SK-N-SH (cell line): ENCODE measurements around the gene TDRD9.

Experiments
- CTCF ChIP-seq: fragments of 200-600 bp; sonication (generic); IDR thresholded peaks from 2 replicates; pipeline ENCODE4 v1.6.1; 2017; ENCODE audit warnings: antibody characterized with exemption, mild to moderate bottlenecking, moderate library complexity
- ELF1 ChIP-seq: IDR thresholded peaks from 2 replicates; pipeline ENCODE4 v1.4.0; 2012
- EP300 ChIP-seq, 2 experiments: IDR thresholded peaks; 2 replicates each; pipeline versions ENCODE4 v1.4.0 to v1.6.1; 2012; ENCODE audit warnings: borderline replicate concordance in 1 of 2, low read depth in 1 of 2, low read length in 1 of 2
- EZH2phosphoT487 ChIP-seq: fragments of 200-600 bp; sonication (generic); IDR thresholded peaks from 2 replicates; pipeline ENCODE4 v1.6.1; 2017; ENCODE audit warnings: low read depth, mixed run types, mild to moderate bottlenecking, antibody characterized with exemption, moderate library complexity, borderline replicate concordance
- FOXJ3 ChIP-seq: sonication (generic); formaldehyde crosslinking; IDR thresholded peaks from 2 replicates; pipeline ENCODE4 v1.5.1; 2020; ENCODE audit warnings: mild to moderate bottlenecking, missing genetic modification reagents
- JUND ChIP-seq: IDR thresholded peaks from 2 replicates; pipeline ENCODE4 v1.4.0; 2012
- POLR2AphosphoS5 ChIP-seq: IDR thresholded peaks from 2 replicates; pipeline ENCODE4 v1.6.1; 2012; ENCODE audit warnings: low read depth, low read length
- RAD21 ChIP-seq: IDR thresholded peaks from 2 replicates; pipeline ENCODE4 v1.6.1; 2012; ENCODE audit warnings: mild to moderate bottlenecking, low read length
- TAF1 ChIP-seq: IDR thresholded peaks from 2 replicates; pipeline ENCODE4 v1.6.1; 2012; ENCODE audit warnings: low read depth, mild to moderate bottlenecking, low read length, moderate library complexity, borderline replicate concordance
- TCF12 ChIP-seq: IDR thresholded peaks from 2 replicates; pipeline ENCODE4 v1.4.0; 2012
- TF ChIP-seq, protein P1 (sequence below): IDR thresholded peaks from 2 replicates; pipeline ENCODE4 v1.4.0; 2012; ENCODE audit warnings: low read depth
- TF ChIP-seq, protein P2 (sequence below): IDR thresholded peaks from 2 replicates; pipeline ENCODE4 v1.4.0; 2012; ENCODE audit warnings: low read depth, borderline replicate concordance

GRCh38 chr14:104048758-104049507, 120.7 kb downstream of the TDRD9 start:
- no peak for TF ChIP-seq CTCF
- no peak for TF ChIP-seq POLR2AphosphoS5
- no peak for TF ChIP-seq EZH2phosphoT487
- TF ChIP-seq EP300 (IDR thresholded peaks at IDR 0.05; ENCODE audit: borderline replicate concordance in 1 of 2, low read depth in 1 of 2, low read length in 1 of 2): no peak
- no peak for TF ChIP-seq FOXJ3 (CRISPR knock-in tag)
- no peak for TF ChIP-seq RAD21
- TF ChIP-seq TCF12: no peak
- no peak for TF ChIP-seq JUND
- TF ChIP-seq TAF1: no peak
- TF ChIP-seq, protein P1, sequence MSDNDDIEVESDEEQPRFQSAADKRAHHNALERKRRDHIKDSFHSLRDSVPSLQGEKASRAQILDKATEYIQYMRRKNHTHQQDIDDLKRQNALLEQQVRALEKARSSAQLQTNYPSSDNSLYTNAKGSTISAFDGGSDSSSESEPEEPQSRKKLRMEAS: no peak
- TF ChIP-seq, protein P2, sequence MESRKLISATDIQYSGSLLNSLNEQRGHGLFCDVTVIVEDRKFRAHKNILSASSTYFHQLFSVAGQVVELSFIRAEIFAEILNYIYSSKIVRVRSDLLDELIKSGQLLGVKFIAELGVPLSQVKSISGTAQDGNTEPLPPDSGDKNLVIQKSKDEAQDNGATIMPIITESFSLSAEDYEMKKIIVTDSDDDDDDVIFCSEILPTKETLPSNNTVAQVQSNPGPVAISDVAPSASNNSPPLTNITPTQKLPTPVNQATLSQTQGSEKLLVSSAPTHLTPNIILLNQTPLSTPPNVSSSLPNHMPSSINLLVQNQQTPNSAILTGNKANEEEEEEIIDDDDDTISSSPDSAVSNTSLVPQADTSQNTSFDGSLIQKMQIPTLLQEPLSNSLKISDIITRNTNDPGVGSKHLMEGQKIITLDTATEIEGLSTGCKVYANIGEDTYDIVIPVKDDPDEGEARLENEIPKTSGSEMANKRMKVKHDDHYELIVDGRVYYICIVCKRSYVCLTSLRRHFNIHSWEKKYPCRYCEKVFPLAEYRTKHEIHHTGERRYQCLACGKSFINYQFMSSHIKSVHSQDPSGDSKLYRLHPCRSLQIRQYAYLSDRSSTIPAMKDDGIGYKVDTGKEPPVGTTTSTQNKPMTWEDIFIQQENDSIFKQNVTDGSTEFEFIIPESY: no peak
- TF ChIP-seq ELF1: no peak
